C1 segment of cervical spinal cord (tissue), 14 donors: ENCODE results near the gene TMC1.
"Not testable (repeated sequence)": the region's sequence is repeated elsewhere in the genome, so short reads cannot be mapped to it uniquely, and the experiment has no call there.

Source experiments
- DNase-seq, 14 donors: peaks; one replicate each; lab custom pipeline; 2025; lab: John Stamatoyannopoulos, UW

Gene TMC1

GRCh38 chr9:72758944-72759343, 237.5 kb downstream of the TMC1 start:
- no peak for DNase-seq

- DNase-seq, result no peak
Measured at GRCh38 chr9:72763022-72763421, 241.6 kb downstream of the TMC1 start.

GRCh38 chr9:72769546-72769945, 248.1 kb downstream of the TMC1 start:
- no peak for DNase-seq

DNA sequence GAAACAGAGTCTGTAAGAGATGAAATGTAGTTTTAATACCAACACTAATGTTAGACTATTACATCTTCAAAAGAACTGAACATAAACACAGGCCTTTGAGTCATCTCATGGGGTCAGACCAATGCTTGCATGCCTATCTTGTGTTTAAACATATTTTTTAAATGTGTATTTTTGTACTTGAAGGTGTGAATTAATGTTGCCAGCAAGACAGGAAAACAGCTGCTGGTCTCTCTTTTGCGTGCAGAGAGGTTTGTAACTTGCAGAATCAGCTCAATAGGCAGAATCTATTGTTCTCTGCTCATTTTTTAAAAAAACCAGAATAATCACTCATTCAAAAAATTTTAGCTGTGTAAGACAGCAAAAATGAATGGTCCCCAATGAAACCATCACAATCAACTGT, 251.3 kb downstream of the TMC1 start:
- DNase-seq, result no peak

DNA sequence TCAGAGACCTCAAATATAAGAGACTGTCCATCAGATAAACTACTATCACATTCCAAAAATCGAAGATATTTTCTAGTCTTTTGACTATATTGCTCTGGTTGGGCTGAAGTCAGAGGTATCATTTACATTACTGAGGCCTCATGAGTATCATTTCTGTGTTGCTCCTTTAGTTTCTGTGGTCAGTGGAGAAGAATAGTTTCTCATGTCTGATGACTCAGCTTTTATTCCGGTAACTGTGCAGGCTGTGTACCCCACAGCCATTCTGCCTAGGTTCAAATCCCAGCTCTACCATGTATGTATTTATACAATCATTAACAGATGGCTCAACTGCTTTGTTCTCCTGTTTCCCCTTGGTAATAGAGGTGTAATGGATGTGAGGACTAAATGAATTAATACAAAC, 252.2 kb downstream of the TMC1 start:
- no peak for DNase-seq

- DNase-seq, result no peak
Measured at GRCh38 chr9:72775570-72775969, 254.2 kb downstream of the TMC1 start.

DNA sequence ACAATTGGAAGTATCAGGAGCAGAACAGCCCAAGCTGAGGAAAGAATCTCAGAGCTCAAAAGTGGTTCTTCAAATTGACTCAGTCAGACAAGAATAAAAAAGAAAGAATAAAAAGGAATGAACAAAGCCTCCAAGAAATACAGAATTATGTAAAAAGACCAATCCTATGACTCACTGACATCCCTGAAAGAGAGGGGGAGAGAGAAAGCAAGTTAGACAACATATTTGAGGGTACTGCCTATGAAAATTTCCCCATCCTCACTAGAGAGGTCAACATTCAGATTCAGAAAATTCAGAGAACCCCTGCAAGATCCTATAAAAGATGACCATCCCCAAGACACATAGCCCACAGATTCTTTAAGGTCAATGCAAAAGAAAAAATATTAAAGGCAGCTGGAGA, 258.2 kb downstream of the TMC1 start:
- no peak for DNase-seq

DNA sequence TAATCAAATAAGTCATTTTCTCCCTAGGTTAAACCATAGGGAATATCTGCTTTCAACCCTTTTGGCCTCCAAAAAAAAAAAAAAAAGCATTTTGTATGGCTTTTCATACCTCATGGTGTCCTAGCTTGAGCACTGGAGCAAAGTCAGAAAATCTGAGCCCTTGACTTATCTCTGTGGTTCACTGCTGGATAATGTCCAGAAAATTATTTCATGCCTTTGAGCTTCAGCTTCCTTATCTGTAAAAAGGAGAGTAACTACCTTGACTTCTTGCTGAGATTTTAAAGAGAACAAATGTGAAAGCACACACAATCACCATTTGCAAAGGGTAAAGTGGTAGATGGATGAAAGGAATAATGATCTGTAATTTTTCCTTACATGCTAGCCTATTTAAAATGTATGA, 265.5 kb downstream of the TMC1 start:
- no peak for DNase-seq

DNA sequence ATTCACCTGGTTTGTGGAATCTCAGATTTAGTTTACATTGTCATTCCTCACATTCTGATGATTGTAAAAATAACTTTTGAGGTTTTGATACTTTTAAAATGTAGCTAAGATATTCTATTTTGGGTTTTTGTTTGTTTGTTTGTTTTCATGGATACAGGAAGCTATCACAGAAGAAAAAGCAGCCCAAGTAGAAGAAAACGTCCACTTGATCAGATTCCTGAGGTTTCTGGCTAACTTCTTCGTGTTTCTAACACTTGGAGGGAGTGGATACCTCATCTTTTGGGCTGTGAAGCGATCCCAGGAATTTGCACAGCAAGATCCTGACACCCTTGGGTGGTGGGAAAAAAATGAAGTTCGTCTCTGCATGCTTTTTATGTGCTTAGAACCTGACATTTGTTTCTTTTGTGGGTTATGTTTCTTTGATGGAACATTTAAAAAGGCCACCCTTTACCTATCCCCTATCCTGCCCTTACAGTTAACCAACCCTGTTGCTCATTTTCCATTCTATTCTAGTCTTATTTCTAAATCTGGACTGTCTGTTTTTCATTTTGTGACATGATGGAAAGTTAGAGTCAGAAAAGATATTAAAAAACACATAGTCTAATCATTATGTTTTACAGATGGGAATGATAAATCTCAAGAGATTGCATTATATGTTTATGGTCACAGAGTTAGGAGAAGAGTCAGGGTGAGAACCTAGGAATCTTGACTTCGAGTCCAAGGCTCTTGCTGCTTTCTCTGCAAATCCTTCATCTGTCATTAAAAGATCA, 267.7 kb downstream of the TMC1 start:
- DNase-seq, result no peak

DNA sequence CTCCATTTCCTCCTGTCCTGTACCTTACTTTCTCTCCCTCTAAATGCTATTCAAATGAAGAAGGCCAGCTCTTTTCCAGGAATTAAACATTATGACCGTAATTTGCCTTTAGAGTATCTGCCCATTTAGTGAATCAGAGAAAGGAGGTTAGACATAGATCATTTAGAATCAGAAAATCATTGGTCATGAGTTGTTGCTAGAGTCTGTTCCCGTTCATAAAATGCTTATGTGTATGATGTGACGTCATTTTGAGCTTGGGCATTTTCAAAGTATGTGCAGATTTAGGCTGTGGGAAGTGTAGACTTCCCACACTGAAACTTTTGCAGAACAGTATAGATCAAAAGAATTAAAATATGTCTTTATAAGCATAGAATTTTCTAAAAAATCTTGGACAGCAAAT, 268.5 kb downstream of the TMC1 start:
- DNase-seq, result no peak

DNA sequence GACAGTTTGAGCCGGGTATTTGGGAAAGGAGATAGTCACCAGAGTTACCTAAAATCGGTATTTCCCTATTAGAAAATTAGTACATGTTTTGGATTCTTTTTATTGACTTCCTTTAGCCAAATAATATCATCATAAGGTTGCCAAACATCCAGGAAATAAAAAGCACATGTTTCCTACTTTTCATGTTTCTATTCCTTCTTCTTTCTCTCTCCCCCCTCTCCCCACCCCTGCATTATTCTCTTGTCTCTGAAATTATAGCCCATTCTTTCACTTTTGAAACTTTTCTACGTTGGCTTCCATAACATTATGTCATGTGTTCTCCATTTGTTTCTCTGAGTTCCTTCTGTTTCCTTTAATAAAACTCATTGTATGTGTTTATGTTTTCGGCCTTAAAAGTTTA, 269.6 kb downstream of the TMC1 start:
- DNase-seq, result no peak

GRCh38 chr9:72791436-72791835, 270.0 kb downstream of the TMC1 start:
- DNase-seq, result no peak

DNA sequence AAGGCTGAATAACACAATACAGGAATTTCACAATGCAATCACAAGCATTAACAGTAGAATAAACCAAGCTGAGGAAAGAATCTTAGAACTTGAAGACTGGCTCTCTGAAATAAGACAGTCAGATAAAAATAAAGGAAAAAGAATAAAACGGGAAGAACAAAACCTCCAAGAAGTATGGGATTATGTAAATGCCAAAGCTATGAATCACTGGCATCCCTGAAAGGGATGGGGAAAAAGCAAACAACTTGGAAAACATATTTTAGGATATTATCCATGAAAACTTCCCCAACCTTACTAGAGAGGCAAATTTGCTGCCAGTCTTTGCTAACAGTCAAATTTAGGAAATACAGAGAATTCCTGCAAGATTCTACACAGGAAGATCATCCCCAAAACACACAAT, 273.5 kb downstream of the TMC1 start:
- DNase-seq, result no peak

DNA sequence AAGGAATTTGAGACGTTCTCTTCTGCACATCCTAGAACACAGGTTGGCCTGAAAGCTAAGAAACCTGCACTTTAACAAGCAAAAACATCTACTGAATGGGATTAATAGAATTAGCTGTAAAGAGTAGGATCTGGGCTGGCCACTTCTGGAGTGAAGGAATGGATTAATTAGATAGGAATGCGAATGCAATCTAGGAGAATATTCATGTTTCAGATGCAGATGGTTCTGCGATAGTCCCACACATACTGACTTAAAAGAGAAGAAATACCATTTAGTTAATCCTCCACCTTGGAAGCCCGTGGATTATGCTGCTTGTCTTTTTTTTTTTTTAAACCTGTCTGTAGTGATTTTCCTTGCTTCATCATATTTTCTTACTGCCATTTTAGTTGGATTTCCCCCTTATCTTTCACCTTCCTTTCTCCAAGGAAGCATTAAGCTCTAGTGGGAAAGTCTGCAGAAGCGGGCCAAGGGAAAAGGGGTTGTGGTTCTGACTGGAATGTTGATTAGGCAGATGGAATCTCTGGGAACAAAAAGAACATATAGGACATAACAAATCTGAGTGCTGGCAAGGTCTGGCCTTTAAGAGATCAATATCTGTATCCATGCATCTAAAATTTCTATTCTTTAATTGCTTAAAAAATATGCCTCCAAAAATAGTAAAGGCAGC, 279.1 kb downstream of the TMC1 start:
- DNase-seq, result no peak

- DNase-seq, result no peak
Measured at GRCh38 chr9:72805238-72805637, 283.8 kb downstream of the TMC1 start.

DNA sequence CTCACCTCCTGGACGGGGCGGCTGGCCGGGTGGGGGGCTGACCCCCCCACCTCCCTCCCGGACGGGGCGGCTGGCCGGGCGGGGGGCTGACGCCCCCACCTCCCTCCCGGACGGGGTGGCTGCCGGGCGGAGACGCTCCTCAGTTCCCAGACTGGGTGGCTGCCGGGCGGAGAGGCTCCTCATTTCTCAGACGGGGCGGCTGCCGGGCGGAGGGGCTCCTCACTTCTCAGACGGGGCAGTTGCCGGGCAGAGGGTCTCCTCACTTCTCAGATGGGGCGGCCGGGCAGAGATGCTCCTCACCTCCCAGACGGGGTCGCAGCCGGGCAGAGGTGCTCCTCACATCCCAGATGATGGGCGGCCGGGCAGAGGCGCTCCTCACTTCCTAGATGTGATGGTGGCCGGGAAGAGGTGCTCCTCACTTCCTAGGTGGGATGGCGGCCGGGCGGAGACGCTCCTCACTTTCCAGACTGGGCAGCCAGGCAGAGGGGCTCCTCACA, 285.0 kb downstream of the TMC1 start:
- DNase-seq, result not testable (repeated sequence)

DNA sequence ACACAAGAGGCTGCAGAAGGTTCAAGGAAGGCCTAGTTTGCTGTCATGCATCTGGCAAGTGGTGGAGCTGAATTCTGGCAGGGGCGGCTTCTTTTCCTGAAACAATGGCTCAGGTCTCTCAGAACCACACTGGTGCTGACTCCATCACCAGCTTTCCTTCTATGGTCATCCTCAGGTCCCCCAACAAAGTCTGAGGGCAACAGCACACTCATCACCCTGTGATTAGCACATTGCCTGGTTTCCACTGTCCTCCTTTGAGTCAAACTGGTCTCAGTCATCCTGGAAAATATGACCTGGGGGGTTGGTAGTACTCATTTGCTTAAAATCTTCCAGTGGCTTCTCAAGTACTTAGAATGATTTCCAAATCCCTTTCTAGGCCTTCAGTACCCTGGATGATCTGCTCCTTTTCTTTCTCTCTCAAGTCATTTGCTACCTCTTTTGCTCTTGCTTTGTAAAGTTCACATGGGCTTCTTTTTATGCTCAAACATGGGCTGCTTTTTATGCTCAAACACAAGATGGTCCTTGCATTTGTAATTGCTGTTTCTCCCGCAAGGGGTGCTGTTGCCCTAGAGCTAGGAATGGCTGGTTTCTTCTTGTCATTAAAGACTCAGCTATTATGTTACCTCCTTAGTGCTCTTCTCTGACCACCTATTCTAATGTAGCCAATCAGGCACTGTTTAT, 286.5 kb downstream of the TMC1 start:
- DNase-seq, result no peak

GRCh38 chr9:72808446-72808768, 287.0 kb downstream of the TMC1 start:
- no peak for DNase-seq

GRCh38 chr9:72809586-72809985, 288.2 kb downstream of the TMC1 start:
- no peak for DNase-seq

GRCh38 chr9:72812559-72813111, 291.2 kb downstream of the TMC1 start:
- DNase-seq, result no peak

- DNase-seq, result no peak
Measured at GRCh38 chr9:72813544-72813943, 292.1 kb downstream of the TMC1 start.

- DNase-seq, result no peak
Measured at GRCh38 chr9:72814083-72814597, 292.7 kb downstream of the TMC1 start.
